ENCODE results near the gene RNF182. TPM values are rescaled to one million over a fixed set of nuclear protein-coding genes. Genes with fewer than 3 reads are reported as not detected.

Gene RNF182
- total and polyA plus RNA-seq, 2 donors (not counting 3 experiments of a cell fraction or from before 2014, with no cell fraction given), result 0.43 to 0.93 TPM

GRCh38 chr6:13885601-13886000 lies 39.2 kb upstream of the RNF182 start:
- dilution Hi-C loops (cut with MboI; ENCODE audit: extremely low pct_ligation_motif_present, low sequenced_read_pairs), result no loop called here

More at GRCh38 chr6:13885601-13886000, 39.2 kb upstream of the RNF182 start:
- DNase-seq (ENCODE audit: low read depth, low spot score) (no peak), FAIRE-seq (no peak)
- Histone ChIP-seq H3K4me3 (replicated peaks in 1 of 3; ENCODE audit: insufficient read depth in 1 of 3, low read depth in 1 of 3, low read length in 3 of 3) (no peak overlapping the region), H3K4me2 (ENCODE audit: insufficient read depth, low read length) (no peak overlapping the region), H3K79me2 (ENCODE audit: control insufficient read depth, insufficient read depth, low read length) (no peaks in the 10 kb centered on the region), H4K20me1 (replicated peaks; ENCODE audit: control insufficient read depth, extremely low read depth, insufficient read depth, low read length) (no peaks in the 10 kb centered on the region), H3K36me3 (ENCODE audit: control insufficient read depth in 2 of 2, extremely low read depth in 1 of 2, insufficient read depth in 2 of 2, low read length in 2 of 2) (no peaks in the 10 kb centered on the region), H3K9ac (replicated peaks; ENCODE audit: extremely low read depth, insufficient read depth, low read length) (no peak overlapping the region), H3K27ac (ENCODE audit: insufficient read depth, low read depth, low read length) (no peak overlapping the region), H3K9me3 (replicated peaks; ENCODE audit: control insufficient read depth, insufficient read depth, low read length) (no peaks in the 10 kb centered on the region), H2AFZ (ENCODE audit: low read depth, low read length) (no peak overlapping the region), H3K27me3 (ENCODE audit: control insufficient read depth in 2 of 2, insufficient read depth in 2 of 2, low read length in 2 of 2) (peaks cover 0 to 4% of the 10 kb centered on the region in 2 experiments), H3K9me1 (replicated peaks; ENCODE audit: control insufficient read depth, extremely low read depth, insufficient read depth, low read length) (no peaks in the 10 kb centered on the region), H3K4me1 (ENCODE audit: control insufficient read depth, extremely low read depth, insufficient read depth, low read length) (no peaks in the 10 kb centered on the region)
- POLR2A ChIA-PET, result no interaction called here
- no peak for TF ChIP-seq MYC (IDR thresholded peaks at IDR 0.05; ENCODE audit: low read depth, low read length)
- TF ChIP-seq JUN (IDR thresholded peaks at IDR 0.05; ENCODE audit: borderline replicate concordance, insufficient read depth, insufficient read length, low read depth), result no peak
- TF ChIP-seq CTCF (IDR thresholded peaks at IDR 0.05; ENCODE audit: extremely low read depth in 1 of 2, insufficient read depth in 1 of 2, low read depth in 1 of 2, low read length in 2 of 2), result no peak
- TF ChIP-seq EZH2 (IDR thresholded peaks at IDR 0.05; ENCODE audit: borderline replicate concordance, low read depth, low read length, severe bottlenecking), result no peak
- TF ChIP-seq POLR2A (IDR thresholded peaks at IDR 0.05; ENCODE audit: low read depth, low read length), result no peak
- no peak for TF ChIP-seq MAX (IDR thresholded peaks at IDR 0.05; ENCODE audit: insufficient read depth, insufficient read length)
- TF ChIP-seq FOS (IDR thresholded peaks at IDR 0.05; ENCODE audit: borderline replicate concordance, insufficient read depth, low read length), result no peak
- TF ChIP-seq GATA2 (IDR thresholded peaks at IDR 0.05; ENCODE audit: insufficient read depth, insufficient read length, low read depth, low read length), result no peak
- TF ChIP-seq POLR2AphosphoS5 (IDR thresholded peaks at IDR 0.05; ENCODE audit: insufficient read depth, low read depth, low read length), result no peak
- CTCF ChIA-PET, result interaction anchor here (0.9 to 2.6 kb wide), 4 partner anchors 11 to 181 kb away, joined by 3 to 9 read pairs (median 6); no protein-coding TSS in a partner anchor
- no TSS peak for BruUV-seq (replicated peaks)
- intact Hi-C loops (cut with micrococcal nuclease), result no loop called here

Data from endothelial cell of umbilical vein (primary cell).